ENCODE results near the gene CCDC18.

DNA sequence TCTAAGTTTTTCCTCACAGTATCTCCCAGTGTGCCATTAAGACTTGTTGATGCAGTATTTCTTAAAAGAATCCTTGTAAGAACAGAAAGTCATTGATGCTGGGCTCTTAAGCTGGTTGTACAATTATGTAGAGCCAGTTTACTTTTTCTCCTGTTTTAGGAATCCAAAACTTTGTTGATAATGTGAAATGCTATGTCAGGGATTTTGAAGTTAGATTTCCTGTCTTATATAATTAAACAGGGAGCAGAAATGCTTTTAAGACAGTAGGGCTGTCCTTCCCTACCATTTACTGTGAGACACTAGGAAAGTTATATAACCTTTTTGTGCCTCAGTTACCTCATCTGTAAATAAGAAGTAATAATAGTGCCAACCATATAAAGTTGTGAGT, 26.0 kb downstream of the CCDC18 start:
- TF ChIP-seq, protein P1, sequence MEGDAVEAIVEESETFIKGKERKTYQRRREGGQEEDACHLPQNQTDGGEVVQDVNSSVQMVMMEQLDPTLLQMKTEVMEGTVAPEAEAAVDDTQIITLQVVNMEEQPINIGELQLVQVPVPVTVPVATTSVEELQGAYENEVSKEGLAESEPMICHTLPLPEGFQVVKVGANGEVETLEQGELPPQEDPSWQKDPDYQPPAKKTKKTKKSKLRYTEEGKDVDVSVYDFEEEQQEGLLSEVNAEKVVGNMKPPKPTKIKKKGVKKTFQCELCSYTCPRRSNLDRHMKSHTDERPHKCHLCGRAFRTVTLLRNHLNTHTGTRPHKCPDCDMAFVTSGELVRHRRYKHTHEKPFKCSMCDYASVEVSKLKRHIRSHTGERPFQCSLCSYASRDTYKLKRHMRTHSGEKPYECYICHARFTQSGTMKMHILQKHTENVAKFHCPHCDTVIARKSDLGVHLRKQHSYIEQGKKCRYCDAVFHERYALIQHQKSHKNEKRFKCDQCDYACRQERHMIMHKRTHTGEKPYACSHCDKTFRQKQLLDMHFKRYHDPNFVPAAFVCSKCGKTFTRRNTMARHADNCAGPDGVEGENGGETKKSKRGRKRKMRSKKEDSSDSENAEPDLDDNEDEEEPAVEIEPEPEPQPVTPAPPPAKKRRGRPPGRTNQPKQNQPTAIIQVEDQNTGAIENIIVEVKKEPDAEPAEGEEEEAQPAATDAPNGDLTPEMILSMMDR (conservative IDR thresholded peaks at IDR 0.05; ENCODE audit: low read depth, low read length), result no peak
- TF ChIP-seq EZH2phosphoT487 (IDR thresholded peaks at IDR 0.05; ENCODE audit: borderline replicate concordance, low read length), result no peak
